Measurements from ENCODE around the gene FGFRL1.

- TF ChIP-seq CTCF (optimal IDR thresholded peaks at IDR 0.05 in 1 of 3, IDR thresholded peaks at IDR 0.05 in 1 of 3, conservative IDR thresholded peaks at IDR 0.05 in 1 of 3; ENCODE audit: extremely low read depth in 1 of 3, insufficient read depth in 2 of 3, low read length in 3 of 3) (peak in 2 of 3 experiments; percentile 16 to 57), EZH2 (IDR thresholded peaks at IDR 0.05; ENCODE audit: low read length) (no peak)
Observed at GRCh38 chr4:986879-987623, 24.4 kb upstream of the FGFRL1 start, which contains the start of gene IDUA.

Measured in keratinocyte (primary cell).